GM12892 (cell line): ENCODE results near the gene CACNA2D3.

Experiments
- POLR2A ChIP-seq: IDR thresholded peaks from 2 replicates; pipeline ENCODE4 v1.6.1; 2011; ENCODE audit warnings: low read depth, low read length, control low read depth
- POLR2AphosphoS5 ChIP-seq: IDR thresholded peaks from 2 replicates; pipeline ENCODE4 v1.6.1; 2011; ENCODE audit warnings: low read depth, low read length, control low read depth
- TAF1 ChIP-seq: IDR thresholded peaks from 2 replicates; pipeline ENCODE4 v1.6.1; 2011; ENCODE audit warnings: low read depth, mild to moderate bottlenecking, control low read depth, low read length, borderline replicate concordance

DNA sequence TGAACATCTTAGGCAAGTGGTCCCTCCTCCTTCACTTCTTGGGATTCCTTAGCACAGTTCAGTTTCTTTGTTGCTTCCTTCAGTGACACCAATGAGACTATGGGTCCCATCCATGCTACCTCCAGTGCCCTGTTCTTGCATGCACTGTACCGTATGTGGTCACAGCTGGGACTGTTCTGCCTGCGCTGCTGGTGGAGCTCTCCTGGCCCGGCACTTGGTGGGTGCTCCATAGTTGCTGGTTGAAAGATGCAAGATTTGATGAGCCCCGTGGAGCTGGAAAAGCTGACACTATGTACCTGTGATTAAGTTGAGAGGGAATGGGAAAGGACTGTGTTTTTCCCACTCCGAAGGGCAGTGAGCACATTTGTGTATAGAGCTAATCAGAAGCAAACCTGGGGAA, 407.7 kb downstream of the CACNA2D3 start:
- TF ChIP-seq POLR2AphosphoS5 (no peak), POLR2A (no peak), TAF1 (no peak)
